Measurements from ENCODE around the gene NFE2L1.

GRCh38 chr17:48070195-48070594 is 22.0 kb downstream of the NFE2L1 start:
- TF ChIP-seq CTCF (IDR thresholded peaks at IDR 0.05) (no peak), POLR2A (IDR thresholded peaks at IDR 0.05) (no peak)
